ENCODE results near the gene GRM3. TPM values are rescaled to one million over a fixed set of nuclear protein-coding genes. Genes with fewer than 3 reads are reported as not detected.
A peak's percentile ranks its signal among the peaks of the same experiment; 100 is the strongest.
"Not testable (repeated sequence)": the region's sequence is repeated elsewhere in the genome, so short reads cannot be mapped to it uniquely, and the experiment has no call there.

Gene GRM3
- not detected for total RNA-seq
- long read RNA-seq = 0 reads

DNA sequence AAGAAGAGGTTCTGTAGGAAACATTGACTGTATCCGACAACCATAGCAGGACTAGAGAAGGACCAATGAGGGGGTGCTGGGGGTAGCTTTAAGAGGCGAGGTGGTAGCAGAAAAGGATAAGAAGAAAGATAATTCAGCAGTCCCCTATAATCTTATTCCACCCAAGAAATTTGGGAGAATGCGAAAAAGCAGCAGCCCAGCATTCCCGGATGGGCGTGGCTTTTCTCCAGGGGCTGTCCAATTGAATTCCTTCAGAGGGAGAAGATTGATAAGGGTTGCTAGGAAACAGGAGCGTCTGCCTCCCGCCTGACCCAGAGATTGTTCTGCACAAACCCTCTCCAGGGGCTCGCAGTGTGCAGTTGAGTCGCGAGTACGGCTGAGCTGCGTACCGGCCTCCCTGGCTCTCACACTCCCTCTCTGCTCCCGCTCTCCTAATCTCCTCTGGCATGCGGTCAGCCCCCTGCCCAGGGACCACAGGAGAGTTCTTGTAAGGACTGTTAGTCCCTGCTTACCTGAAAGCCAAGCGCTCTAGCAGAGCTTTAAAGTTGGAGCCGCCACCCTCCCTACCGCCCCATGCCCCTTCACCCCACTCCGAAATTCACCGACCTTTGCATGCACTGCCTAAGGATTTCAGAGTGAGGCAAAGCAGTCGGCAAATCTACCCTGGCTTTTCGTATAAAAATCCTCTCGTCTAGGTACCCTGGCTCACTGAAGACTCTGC is at the start of gene GRM3:
Gene GRM3, plus strand, starts transcription at position 349 of the 721 bp plus-strand sequence. CDS start 121,237 bp downstream, outside the sequence.
- intact Hi-C loops (cut with DNase I) = no loop called here
- ATAC-seq (ENCODE audit: poor library complexity) = peak; percentile 71

DNA sequence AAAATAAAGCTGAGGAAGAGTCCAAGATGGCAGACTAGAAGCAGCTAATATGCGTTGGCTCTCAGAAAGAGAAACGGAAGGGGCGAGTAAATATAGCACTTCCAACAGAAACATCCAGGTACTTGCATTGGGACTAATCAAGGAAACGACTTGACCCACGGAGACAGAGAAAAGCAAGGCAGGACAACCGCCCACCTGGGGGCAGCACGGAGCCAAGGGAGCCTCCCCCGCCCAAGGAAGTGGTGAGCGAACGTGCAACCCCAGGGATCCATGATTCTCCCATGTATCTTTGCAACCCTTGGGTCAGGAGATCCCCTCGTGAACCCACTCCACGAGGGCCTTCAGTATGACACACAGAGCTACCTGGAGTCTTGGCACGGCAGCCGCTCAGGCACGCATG is 45.4 kb upstream of the GRM3 start:
- DNase-seq = no peak
- intact Hi-C loops (cut with DNase I) = no loop called here
- ATAC-seq (ENCODE audit: poor library complexity) = no peak

More for the DNA sequence above, at the start of gene GRM3:
- peak; percentile 43 for DNase-seq

GRCh38 chr7:86598721-86599120 is 45.0 kb upstream of the GRM3 start:
- intact Hi-C loops (cut with DNase I) = no loop called here
- DNase-seq (no peak), ATAC-seq (ENCODE audit: poor library complexity) (no peak)

- intact Hi-C loops (cut with DNase I) = no loop called here
- no peak for DNase-seq
- ATAC-seq (ENCODE audit: poor library complexity) = no peak
Observed at GRCh38 chr7:86600506-86601290, 43.0 kb upstream of the GRM3 start.

DNA sequence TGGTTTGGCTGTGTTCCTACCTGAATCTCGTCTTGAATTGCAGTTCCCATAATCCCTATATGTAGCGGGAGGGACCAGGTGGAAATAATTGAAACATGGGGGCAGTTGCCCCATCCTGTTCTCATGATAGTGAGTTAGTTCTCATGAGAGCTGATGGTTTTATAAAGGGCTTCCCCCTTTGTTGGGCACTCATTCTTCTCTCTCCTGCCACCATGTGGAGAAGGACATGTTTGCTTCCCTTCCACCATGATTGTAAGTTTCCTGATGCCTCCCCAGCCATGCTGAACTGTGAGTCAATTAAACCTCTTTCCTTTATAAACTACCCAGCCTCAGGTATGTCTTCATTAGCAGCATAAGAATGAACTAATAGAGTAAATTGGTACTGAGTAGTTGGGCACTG is 28.0 kb upstream of the GRM3 start:
- DNase-seq; ATAC-seq (ENCODE audit: poor library complexity); intact Hi-C loops (cut with DNase I): not testable (repeated sequence)

GRCh38 chr7:86644282-86645224 is 844 bp downstream of the GRM3 start:
- ATAC-seq (ENCODE audit: poor library complexity) (no peak), DNase-seq (peak; percentile 36)
- intact Hi-C loops (cut with DNase I) = no loop called here

DNA sequence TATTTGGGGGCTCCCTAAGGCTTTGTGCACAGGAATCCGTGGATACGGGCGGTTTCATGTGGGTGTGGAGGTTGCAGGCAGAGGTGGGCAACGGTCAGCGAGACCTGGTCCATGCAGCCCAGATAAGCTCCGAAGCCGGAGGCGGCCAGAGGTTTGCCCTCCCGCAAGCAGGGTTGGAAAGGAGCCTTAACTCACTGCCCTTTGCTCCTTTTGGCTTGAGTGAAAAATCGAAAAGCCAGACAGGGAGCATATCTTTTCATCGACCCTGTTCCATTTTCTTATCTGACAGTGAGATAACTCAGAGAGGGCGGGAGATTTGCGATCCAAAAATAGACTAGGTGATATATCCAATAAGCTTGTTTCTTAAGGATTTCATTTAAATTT is 1.5 kb downstream of the GRM3 start:
- intact Hi-C loops (cut with DNase I) = no loop called here
- ATAC-seq (ENCODE audit: poor library complexity) (no peak), DNase-seq (no peak)

GRCh38 chr7:86645676-86646276 is 2.1 kb downstream of the GRM3 start:
- no peak for DNase-seq
- no peak for ATAC-seq (ENCODE audit: poor library complexity)
- intact Hi-C loops (cut with DNase I) = no loop called here

GRCh38 chr7:86647385-86648094 is 3.8 kb downstream of the GRM3 start:
- ATAC-seq (ENCODE audit: poor library complexity) (no peak), DNase-seq (no peak)
- intact Hi-C loops (cut with DNase I) = no loop called here

DNA sequence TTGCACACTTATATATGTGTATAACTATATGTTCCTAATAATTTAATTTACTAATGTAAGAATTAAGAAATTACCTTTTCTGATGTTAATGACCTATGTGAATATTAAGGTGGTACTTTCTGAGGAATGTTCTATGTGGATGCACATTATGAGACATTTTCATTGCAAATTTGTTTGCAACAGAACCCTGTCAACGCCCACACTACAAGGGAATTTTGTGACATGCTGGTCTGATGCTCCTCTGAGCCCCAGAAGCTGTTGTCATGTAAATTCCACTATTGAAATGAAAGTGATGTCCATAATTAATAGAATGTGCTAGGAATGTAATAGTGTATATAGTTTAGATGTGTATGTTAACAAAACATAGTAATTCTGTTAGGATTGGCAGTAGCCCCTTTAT is 4.5 kb downstream of the GRM3 start:
- intact Hi-C loops (cut with DNase I) = no loop called here
- ATAC-seq (ENCODE audit: poor library complexity) (no peak), DNase-seq (no peak)

DNA sequence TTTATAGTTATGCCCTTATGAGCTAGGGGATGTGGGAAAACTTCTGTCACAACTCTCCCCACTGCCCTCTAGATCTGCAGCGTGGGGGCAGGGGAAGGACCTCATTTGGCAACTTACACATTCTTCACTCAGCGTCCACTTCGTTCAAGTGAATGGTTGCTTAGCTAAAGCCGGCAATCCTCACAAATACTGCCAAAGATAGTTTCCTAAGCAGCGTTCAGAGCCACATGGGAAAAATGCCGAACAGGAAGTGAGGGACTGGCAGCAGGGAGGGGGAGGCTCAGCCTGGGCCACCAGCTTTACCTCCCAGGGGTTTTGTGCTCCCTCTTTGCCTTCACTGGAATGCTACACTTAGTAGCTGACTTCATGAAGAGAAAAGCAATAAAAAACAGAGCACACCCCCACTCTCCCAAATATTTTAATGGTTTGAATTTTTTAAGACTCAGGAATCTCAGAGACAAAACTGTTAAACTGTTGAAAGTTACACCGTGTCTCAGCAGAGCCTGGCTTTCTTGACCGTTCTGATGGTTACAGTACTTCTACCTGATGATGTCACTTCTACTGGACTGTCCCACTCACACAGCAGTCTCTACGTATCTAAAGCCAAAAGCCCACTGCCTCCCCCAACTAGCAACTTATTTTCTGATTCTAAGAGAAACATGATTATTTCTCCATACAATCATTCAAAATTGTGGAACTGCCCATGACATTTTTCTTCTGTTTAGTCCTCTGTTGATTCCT is 10.4 kb downstream of the GRM3 start:
- intact Hi-C loops (cut with DNase I) = no loop called here
- ATAC-seq (ENCODE audit: poor library complexity) (peak; percentile 64), DNase-seq (peak; percentile 40)

- DNase-seq (no peak), ATAC-seq (ENCODE audit: poor library complexity) (no peak)
- intact Hi-C loops (cut with DNase I) = no loop called here
Observed at GRCh38 chr7:86657948-86658347, 14.2 kb downstream of the GRM3 start.

- intact Hi-C loops (cut with DNase I) = no loop called here
- no peak for ATAC-seq (ENCODE audit: poor library complexity)
- no peak for DNase-seq
Observed at GRCh38 chr7:86660950-86661462, 17.3 kb downstream of the GRM3 start.

- ATAC-seq (ENCODE audit: poor library complexity) = no peak
- intact Hi-C loops (cut with DNase I) = no loop called here
- no peak for DNase-seq
Observed at GRCh38 chr7:86664486-86664885, 20.8 kb downstream of the GRM3 start.

DNA sequence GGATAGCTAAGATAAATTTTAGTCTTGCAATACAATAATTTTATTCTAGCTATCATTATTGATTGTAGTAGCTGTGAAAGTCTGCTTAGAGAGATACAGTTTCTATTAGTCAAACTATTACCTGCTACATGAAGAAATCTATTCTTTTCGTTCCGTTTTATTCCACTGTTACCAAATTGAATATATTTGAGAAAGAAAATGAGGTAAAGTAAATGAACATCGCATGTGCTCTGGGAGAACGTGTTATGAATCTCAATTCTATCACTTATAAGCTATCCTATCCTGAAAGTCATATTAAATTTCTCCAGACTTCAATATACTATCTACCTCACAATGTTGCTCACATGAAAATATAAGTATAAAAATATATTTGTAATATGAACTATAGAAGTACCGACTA is 21.3 kb downstream of the GRM3 start:
- intact Hi-C loops (cut with DNase I) = no loop called here

DNA sequence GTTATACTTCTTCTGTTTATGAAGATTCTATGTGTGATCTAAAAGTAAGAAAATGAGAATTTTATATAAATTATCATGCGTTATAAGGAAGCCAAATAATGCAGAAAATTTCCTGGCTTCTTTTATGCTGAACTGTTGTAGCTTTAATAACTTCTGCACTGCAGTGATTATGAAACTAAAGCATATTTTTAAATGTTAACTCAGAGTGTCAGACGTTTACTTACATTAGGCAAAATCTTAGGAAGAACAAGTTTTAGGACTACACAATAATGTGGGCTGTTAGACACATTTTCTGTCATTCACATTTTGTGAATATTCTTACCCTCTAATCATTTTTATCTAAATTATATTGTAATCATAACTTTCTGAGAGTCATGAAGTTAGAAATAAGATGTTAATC is 22.0 kb downstream of the GRM3 start:
- intact Hi-C loops (cut with DNase I) = no loop called here
- ATAC-seq (ENCODE audit: poor library complexity) (no peak), DNase-seq (no peak)

More for the DNA sequence above, 21.3 kb downstream of the GRM3 start:
- no peak for DNase-seq
- ATAC-seq (ENCODE audit: poor library complexity) = no peak

- intact Hi-C loops (cut with DNase I) = no loop called here
Observed at GRCh38 chr7:86667732-86668131, 24.0 kb downstream of the GRM3 start.

More at GRCh38 chr7:86667732-86668131, 24.0 kb downstream of the GRM3 start:
- DNase-seq (no peak), ATAC-seq (ENCODE audit: poor library complexity) (no peak)
